HG03460 (cell line): ENCODE data around the gene IMMT.
A peak's percentile ranks its signal among the peaks of the same experiment; 100 is the strongest.

Source experiments
- ATAC-seq: cut with Tn5 transposase; IDR thresholded peaks from one replicate; pipeline ENCODE4 v1.9.1; 2021; ENCODE audit not compliant: unreplicated experiment

The IMMT gene

DNA sequence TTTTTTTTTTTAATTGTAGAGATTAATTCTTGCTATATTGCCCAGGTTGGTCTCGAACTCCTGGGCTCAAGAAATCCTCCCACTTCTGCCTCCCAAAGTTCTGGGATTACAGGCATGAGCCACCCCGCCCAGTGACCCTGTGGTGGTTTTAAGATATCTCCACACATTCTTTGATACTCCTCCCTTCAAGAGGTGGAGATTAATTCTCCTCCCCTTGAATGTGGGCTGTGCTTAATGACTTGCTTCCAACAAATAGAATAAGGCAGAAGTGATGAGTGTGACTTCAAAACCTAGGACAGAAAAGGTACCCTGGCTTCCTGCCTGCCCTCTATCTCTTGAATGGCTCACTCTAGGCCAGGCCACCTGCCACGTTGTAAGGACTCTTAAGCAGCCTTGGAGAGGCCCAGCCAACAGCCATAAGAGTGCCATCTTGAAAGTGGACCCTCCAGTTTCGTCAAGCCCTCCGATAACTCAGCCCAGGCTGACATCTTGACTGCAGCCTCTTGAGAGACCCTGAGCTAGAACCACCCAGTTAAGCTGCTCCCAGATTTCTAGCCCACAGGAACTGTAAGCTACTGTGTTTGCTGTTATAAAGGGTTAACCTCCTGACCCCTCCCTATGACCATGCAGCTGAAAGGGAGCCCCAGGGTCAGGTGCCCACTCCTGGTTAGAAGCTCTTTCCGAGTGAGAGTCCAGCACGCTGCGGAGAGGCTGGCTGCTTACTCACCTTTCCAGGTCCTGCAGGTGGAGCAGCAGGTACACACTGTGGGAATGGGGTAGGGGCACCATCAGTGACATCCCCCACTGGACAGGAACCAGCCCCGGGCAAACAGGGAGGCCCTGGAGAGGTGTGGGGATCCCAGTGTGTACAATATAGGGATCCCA lies 31.6 kb upstream of the IMMT start:
- ATAC-seq, result no peak

DNA sequence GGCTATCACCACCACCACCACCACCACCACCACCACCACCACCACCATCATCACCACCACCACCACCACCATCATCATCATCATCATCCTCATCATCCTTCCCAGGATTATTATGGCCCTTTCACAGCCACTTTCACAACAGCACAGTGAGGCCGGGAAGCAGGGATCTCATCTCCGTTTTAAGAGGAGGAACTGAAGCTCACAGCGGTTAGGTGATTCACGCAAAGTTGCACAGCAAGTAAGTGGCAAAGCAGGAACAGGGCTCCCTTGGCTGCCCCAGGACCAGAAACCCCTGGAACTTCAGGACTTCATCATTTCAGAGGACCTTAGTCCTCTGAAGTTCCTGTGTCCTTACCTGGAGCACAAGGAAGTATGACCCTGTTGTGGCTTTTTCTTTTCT lies 30.8 kb upstream of the IMMT start:
- no peak for ATAC-seq

DNA sequence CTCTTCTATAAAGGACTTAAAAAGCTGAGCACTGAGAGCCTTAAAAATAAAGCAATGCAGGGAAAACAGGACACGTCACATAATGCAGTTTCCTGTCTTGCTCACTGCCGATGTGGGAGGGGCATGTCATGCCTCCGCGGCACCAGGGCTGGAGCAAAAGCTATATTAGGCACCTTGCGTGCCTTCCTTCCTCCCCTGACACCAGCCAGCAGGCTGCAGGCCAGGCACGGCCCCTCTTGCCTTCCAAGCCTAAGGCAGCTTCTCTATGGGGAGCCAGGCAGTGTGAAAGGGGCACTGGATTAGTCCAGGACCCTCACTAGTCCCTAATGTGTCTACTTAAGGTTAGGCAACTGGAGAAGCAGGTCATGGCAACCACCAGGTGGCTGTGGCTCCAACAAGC lies 30.3 kb upstream of the IMMT start:
- peak; percentile 63 for ATAC-seq

DNA sequence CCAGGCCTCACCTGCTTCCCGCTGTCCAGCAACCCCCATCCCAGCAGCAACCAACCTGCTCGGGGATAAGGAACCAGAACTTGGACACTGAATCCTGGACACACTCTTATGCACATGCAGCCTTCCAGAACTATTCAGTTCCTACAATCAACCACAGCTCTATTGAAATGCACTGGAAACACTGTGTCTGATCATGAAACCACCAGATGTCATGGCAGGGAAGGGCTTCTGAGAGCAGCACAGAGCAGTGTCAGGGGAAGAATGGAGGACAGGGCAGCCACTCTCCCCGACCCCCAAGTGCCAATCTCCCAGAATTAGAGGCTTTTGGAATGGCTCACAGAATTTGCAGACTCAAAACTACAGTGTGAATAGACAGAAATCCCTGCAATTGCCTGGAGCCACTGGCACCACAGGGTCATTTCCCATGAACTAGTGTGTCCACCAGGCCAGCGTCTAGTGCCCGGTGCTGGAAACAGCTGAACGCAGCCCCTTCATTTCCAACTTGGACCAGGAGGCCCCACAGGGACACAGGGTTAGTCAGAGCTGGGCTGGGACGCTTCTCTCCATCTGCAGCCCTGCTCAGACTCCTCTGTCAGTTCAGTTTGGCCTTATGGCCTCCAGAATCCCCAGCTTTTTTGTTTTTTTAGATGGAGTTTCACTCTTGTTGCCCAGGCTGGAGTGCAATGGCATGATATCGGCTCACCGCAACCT lies 29.5 kb upstream of the IMMT start:
- ATAC-seq, result no peak

DNA sequence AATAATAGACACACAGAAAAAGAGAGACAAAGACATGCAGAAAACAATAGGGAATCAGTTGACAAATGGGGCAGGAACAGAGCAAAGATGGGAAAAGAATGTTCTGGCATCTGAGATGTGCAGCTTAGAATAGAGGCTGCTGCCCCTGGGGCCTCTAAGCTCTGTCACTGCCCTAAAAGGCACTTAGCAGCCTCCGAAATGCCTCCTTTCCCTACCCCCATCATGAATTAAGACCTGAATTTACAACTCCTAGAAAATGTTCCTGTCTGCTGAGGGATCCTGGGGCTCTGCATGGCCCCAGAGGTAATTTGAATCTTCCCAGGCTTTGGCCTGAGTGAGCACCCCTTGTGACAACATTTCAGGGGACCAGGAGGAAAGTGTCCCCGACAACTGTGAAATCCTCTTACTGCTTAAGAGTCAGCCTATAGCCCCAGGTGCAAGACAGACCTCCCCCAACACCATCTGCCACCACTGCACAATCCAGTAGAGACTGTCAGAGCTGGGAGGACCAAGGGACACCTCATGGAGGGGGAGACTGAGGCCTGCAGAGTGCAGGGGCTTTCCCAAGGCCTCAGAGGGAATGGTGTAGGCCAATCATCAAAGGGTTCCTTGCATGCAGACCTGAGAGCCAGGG lies 28.8 kb upstream of the IMMT start:
- no peak for ATAC-seq

DNA sequence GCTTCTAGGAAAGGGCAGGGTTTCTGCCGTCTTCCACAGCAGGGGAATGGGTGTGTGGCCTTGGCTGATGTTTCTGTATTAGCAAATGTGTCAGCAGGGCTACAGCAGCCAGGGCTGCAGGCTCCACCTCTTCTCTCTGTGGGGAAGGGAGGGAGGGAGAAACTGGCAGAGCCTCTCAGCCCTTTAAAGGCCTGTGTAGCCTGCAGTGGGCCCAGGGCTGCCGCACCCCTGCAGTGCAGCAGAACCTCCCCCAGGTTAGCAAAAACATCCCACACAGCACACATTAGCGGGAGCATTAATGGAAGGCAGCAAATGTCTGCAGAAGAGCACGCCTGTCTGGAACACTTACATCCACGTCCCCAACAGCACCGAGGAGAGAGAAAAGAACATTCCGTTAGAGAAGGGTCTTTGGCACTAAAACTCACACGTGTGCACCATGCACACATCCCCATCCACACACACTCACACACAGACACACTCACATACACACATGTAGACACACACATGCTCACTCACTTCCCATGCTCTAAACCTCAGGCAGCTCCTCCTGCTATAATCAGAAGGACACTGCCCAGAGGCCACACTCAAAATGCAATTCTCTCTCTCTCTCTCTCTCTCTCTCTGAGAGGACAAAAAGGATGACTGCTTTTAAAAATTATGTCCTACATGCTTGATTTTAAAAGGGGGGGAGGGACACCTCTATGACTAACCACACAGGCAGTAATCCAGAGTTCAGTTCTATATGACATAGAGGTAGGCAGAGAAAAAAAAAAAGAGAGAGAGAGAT lies 28.1 kb upstream of the IMMT start:
- no peak for ATAC-seq

DNA sequence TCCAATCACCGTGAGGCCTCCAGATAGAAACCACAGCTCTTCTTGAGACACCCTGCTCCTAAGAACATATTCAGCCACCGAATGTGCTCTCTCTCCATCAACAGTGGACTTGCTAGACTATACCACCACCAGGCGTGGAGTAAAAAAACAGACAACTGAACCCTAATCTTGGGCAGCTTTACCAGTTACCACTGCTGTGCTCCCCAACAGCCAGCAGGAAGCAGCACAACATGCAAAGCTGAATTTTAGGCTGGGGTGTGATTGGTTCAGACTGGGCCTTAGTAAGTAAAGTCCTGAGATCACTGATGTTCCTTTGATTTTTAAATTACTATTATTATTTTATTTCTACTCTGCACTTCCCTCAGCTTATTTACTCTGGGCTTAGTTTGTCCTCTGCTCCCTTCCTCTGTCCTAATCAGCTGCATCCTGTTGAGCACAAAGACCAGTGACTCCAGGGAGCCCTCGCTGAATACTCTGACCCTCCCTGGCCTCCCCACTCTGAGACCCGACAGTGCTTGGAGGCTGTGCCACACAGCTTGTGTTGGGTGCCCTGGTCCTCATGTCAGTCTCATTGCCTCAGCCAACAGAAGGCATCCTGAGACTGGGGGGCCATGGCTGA lies 25.9 kb upstream of the IMMT start:
- peak; percentile 42 for ATAC-seq

DNA sequence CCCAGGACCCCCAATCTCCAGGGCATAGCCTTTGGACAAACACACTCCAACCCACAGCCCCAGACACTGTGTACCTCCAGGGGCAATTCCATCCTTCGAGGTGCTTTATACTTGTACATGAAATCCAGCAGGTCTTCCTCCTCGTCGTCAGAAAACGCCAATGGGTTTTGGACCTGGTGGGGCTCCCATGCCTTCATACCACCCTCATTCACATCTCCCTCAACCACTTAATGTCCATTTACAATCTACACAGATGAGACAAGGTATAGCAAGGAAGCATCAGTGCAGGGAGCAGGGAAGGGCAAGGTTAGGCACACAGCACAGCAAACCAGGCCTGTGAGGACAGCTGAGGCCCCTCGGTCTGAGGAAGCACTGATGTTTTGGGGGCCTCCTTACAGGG lies 24.6 kb upstream of the IMMT start:
- ATAC-seq, result no peak

DNA sequence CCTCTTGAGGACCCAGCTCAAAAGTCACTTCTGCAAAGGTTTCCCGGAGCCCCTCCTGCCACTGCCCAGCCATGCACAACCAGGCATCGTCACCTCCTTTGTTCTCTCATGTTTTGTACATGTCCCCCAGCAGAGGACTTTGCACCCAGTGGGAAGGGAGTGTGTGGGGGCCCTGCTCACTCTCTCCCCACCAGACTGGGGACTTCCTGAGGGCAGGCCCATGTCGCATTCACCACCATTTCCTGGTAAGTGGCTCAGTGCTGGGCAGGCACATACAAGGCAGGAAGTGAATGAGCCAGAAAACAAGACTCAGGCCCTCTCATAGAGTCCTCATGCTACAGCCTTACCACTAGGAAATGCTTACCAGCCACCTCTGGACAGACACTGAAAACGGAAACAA lies 22.9 kb upstream of the IMMT start:
- no peak for ATAC-seq

DNA sequence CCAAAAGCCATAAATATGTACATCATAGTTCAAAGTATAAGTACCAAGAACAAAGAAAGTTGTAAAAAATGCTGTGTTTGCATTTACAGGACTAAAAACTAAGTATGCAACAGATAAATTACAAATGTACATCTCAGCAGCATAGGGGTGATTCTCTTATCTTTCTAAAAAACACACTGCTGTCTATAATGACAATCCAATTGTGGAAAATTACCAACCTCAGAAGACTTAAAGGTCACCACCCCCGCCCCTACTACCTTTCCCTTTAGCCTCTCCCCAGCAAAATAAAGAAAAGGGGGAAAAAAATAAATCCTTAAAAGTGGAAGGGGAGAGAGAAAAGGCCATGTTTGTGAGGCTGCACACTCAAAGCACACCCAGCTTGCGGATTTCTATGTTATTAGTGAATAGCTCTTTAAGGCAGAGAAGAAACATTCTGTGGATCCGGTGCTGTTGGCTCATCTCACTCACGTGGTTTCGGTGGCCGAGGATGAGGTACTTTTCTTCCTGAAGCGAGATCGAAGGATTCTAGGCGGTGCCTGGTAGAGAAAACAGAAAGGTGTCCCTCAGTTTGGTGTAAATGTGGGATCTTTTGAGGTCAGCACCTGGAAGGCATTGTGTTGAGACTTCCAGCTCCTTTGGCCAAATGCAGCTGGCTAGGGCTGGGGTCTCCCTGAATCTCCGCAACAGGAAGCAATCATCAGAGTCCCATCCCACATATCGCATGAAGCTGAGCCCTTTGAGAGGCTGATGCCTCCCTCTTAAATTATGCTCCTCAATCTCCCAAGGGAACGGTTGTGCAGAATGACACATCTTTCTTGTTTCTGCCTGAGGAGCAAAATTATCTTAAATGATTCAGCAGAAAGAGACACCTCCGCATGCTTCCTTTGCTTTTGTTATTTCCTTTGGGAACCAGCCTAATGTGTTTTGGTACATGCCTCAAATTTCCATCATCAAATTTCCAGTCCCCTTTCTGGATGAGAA lies 21.6 kb upstream of the IMMT start:
- ATAC-seq, result no peak

DNA sequence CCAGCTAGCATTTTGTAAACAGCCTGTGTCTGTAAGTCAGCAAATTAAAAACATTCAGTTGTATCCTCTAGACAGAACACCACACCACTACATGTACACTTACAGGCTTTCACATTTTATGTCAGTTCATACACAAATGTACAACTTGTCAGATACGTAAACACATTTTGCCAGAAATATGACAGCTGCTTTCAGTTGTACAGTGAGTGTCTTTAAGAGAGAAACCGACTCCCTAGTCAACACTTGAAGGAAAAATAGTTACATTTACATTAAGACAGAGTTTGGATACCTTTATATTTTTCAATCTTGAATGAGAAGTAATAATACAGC lies 19.2 kb upstream of the IMMT start:
- ATAC-seq, result no peak

DNA sequence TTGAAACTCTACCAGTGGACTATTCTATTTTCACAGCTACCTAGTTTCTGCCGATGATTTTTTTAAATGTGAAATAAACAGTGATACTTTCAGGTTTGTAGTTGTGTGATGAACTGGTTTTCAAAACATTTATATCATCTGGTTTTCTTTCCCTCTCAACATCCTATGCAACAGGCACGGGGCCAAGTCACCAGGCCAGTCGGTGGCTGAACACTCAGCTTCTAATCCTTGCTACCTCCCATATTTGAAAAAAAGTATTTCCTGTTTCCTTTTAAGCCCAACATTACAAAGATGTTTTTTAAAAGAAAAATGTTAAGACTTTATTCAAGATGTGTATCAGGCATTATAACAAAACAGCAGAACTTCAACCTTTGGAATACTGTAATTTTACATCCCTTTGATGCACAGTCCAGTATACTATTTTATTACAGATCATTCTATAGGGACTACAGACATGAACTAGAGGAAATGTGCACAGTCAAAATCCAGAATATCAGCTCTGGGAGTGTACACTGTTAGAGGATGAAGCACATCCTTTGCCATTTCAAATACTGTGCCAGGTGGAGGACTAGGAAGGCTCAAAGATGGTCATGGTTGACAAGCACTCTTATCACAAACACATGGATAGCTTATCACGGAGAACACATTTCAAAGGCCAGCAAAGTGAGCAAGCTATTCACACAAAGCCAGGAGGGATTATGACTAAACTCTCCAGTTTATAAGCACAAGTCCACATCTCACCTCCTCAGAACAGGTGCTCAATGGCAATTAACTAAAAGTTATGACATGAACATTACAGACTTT lies 18.6 kb upstream of the IMMT start:
- ATAC-seq, result no peak

DNA sequence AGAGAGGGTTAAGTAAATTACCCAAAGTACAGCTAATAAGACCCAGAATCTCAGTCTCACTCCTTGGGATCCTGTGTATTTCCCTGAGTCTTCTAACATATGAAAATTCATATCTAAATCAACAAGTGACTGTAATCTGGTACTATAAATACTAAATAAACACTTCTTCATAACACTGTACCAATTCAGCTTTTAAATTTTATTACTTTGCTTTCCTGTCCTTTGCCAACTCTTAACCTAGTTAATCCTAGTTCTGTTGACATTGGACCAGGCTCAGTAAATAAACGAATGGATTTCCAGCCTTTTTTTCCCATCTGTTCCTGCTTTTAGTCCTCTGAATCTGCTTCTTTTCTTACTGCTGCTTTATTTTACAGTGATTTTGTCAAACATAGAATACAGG lies 17.8 kb upstream of the IMMT start:
- ATAC-seq, result no peak

DNA sequence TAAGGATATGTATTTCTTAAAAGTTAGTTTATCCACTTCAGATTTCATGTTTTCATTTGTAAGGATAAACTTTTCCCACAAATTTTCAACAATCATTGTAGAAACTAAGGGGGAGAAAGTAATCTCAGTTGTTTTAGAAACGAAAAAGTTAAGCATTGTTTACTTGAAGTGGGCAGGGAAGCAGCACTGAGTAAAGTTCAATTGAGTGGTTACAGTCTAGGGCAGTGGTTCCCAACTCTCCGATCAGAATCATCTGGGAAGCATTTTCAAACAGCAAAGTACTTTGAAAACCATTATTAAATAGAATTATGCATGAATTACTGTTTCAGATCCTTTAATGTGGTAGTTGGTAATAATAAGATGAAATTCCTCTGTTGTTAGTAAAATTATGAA lies 16.5 kb upstream of the IMMT start:
- no peak for ATAC-seq

DNA sequence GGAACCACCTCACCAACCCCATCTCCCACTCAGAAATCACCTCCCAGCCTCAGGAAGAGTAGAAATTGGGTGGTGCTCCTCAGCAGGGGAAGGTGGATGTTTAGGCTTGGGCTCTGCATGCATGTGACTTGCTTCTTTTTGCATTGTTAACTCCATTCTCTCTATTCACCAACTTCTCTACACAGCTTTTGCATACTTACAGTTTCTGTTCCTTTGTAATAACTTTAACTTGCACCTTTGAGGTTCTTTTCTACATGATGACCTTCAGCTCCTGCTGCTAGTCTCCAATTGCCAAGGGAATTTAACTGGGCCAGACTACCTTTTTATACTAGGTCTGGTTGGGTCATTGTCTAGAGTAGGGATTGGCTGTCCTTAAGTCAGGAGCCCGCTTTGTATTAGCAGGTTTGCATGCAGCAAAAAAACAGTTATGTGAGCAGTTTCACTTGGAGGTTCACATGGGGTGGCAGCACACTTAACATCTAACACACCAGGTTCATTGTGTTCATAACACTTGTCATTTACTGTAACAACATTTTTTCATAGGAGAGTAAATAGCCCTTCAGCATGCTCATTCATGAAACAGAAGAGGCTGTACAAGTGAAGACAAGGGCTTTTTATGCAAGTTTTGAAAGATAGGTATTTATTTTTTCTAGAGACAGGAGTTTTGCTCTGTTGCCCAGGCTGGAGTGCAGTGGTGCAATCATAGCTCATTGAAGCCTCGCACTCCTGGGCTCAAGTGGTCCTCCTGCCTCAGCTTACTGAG lies 16.0 kb upstream of the IMMT start:
- no peak for ATAC-seq

DNA sequence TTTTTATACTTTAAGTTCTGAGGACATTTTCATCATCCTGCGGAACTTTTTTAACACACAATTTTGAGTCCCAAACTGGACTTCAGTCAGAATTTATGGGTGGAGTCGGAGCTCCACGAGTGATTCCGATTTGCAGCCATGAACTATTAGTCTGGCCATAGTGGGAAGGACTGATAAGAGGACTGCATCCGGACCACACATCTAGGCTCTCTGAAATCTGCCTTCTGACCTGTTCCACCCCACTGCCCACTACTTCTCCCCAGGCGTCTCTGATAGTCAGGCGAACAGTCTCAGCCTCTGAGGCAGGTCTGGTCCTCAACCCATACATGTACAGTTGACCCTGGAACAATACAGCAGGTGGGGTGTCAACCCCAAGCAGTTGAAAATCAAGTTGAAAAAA lies 9.2 kb upstream of the IMMT start:
- no peak for ATAC-seq

DNA sequence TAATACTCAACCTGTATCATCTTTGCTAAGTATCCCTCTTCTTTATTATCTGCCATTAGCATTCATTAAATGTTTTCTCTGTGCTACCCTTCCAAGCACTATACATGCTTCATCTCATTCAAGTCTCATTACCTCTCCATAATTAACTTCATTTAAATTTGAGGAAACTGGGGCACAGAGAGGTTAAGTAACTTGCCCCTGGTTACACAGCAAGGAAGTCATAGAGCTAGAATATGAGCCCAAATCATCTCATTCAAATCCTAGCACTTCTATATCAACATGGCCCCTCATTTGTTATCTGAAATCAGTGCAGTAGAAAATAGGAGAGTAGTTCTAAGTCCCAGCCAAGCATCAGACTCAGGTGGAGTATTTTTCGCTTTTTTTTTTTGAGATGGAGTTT lies 8.4 kb upstream of the IMMT start:
- no peak for ATAC-seq

DNA sequence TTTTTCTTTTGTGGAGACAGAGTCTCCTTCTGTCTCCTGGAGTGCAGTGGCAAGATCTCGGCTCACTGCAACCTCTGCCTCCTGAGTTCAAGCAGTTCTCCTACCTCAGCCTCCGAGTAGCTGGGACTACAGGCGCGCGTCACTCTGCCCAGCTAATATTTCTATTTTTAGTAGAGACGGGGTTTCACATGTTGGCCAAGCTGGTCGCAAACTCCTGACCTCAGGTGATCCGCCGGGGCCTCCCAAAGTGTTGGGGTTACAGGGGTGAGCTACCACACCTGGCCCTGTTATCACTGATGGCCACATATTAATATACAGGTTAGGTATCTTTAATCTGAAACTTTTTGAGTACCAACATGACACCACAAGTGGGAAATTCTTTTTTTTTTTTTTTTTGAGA lies 7.4 kb upstream of the IMMT start:
- ATAC-seq, result no peak
